GM06990 (cell line): ENCODE data around the gene ARL1.

Experiments
- DNase-seq: peaks from one replicate; pipeline ENCODE4 v3.0.0-alpha.2; 2011; ENCODE audit not compliant: insufficient read length; ENCODE audit errors: extremely low read depth
- H3K27me3 ChIP-seq: replicated peaks from 2 replicates; pipeline ENCODE4 v1.6.0; 2011; ENCODE audit warnings: low read length; ENCODE audit not compliant: control insufficient read depth, insufficient read depth
- H3K36me3 ChIP-seq: 2 replicates; pipeline ENCODE4 v1.5.1; 2011; ENCODE audit warnings: low read length; ENCODE audit not compliant: control insufficient read depth, insufficient read depth
- H3K4me3 ChIP-seq: replicated peaks from 2 replicates; pipeline ENCODE4 v1.5.1; 2011; ENCODE audit warnings: low read depth, mild to moderate bottlenecking, control low read depth, low read length
- CTCF ChIP-seq: IDR thresholded peaks from 2 replicates; pipeline ENCODE4 v1.5.1; 2011; ENCODE audit warnings: low read length, control low read depth, mild to moderate bottlenecking, inconsistent platforms; ENCODE audit not compliant: insufficient read depth, poor library complexity, severe bottlenecking

The ARL1 gene

GRCh38 chr12:101379149-101379548 is 28.4 kb downstream of the ARL1 start:
- no peaks in the 10 kb centered on the region for H3K27me3 ChIP-seq

GRCh38 chr12:101375573-101375972 is 32.0 kb downstream of the ARL1 start:
- H3K36me3 ChIP-seq: peaks cover 9% of the 10 kb centered on the region
- TF ChIP-seq CTCF: no peak
- no peaks in the 10 kb centered on the region for H3K27me3 ChIP-seq
- DNase-seq: no peak
- no peak overlapping the region for H3K4me3 ChIP-seq

More at GRCh38 chr12:101379149-101379548, 28.4 kb downstream of the ARL1 start:
- Histone ChIP-seq H3K36me3 (no peaks in the 10 kb centered on the region; the same call in none of the 2 replicates), H3K4me3 (no peak overlapping the region)
- TF ChIP-seq CTCF: no peak
- no peak for DNase-seq

- Histone ChIP-seq H3K4me3 (no peak overlapping the region), H3K27me3 (no peaks in the 10 kb centered on the region), H3K36me3 (peaks cover 13% of the 10 kb centered on the region)
- no peak for DNase-seq
- TF ChIP-seq CTCF: no peak
Measured at GRCh38 chr12:101372431-101372830, 35.1 kb downstream of the ARL1 start.

GRCh38 chr12:101368016-101368415 is 39.6 kb downstream of the ARL1 start:
- Histone ChIP-seq H3K27me3 (no peaks in the 10 kb centered on the region), H3K4me3 (no peak overlapping the region), H3K36me3 (peaks cover 15% of the 10 kb centered on the region)
- no peak for TF ChIP-seq CTCF
- no peak for DNase-seq

- H3K4me3 ChIP-seq: no peak overlapping the region
- no peak for DNase-seq
- peaks cover 5% of the 10 kb centered on the region for H3K36me3 ChIP-seq
- TF ChIP-seq CTCF: no peak
- H3K27me3 ChIP-seq: no peaks in the 10 kb centered on the region
Measured at GRCh38 chr12:101361455-101361854, 46.1 kb downstream of the ARL1 start.

- Histone ChIP-seq H3K4me3 (no peak overlapping the region), H3K36me3 (peaks cover 3% of the 10 kb centered on the region), H3K27me3 (no peaks in the 10 kb centered on the region)
- DNase-seq: no peak
- no peak for TF ChIP-seq CTCF
Measured at GRCh38 chr12:101356794-101357193, 50.8 kb downstream of the ARL1 start.
